H1 (cell line): ENCODE results near the gene LSM3. TPM values are rescaled to one million over a fixed set of nuclear protein-coding genes. Genes with fewer than 3 reads are reported as not detected.

ENCODE experiments used
- BACH1 ChIP-seq: IDR thresholded peaks from 2 replicates; pipeline ENCODE4 v1.6.1; 2012; ENCODE audit warnings: low read length, improper control_type of control experiment
- CBX5 ChIP-seq: fragments of 300-800, 300-1000 bp; sonication (generic); IDR thresholded peaks from 2 replicates; pipeline ENCODE4 v1.7.1; 2016; ENCODE audit warnings: antibody characterized with exemption, low read length, low read depth
- CHD2 ChIP-seq: IDR thresholded peaks from 2 replicates; pipeline ENCODE4 v1.6.1; 2012; ENCODE audit warnings: low read length, improper control_type of control experiment
- CHD7 ChIP-seq: fragments of 300-600 bp; sonication (generic); IDR thresholded peaks from 2 replicates; pipeline ENCODE4 v1.7.1; 2012; ENCODE audit warnings: low read length, moderate library complexity, mild to moderate bottlenecking, inconsistent platforms; ENCODE audit not compliant: insufficient replicate concordance
- CREB1 ChIP-seq: IDR thresholded peaks from 2 replicates; pipeline ENCODE4 v1.6.1; 2012; ENCODE audit warnings: inconsistent platforms
- GABPA ChIP-seq: IDR thresholded peaks from 2 replicates; pipeline ENCODE4 v1.6.1; 2011; ENCODE audit warnings: mild to moderate bottlenecking, low read length, moderate library complexity, borderline replicate concordance; ENCODE audit not compliant: insufficient read depth
- JUN ChIP-seq: IDR thresholded peaks from 2 replicates; pipeline ENCODE4 v1.6.1; 2011; ENCODE audit warnings: low read depth, mild to moderate bottlenecking, improper control_type of control experiment, low read length
- RBBP5 ChIP-seq: IDR thresholded peaks from 2 replicates; pipeline ENCODE4 v1.7.1; 2012; ENCODE audit warnings: low read depth, mild to moderate bottlenecking, inconsistent platforms, low read length, moderate library complexity, borderline replicate concordance
- SRF ChIP-seq: IDR thresholded peaks from 2 replicates; pipeline ENCODE4 v1.6.1; 2011; ENCODE audit warnings: mild to moderate bottlenecking, low read depth, low read length, moderate library complexity
- SUZ12 ChIP-seq: fragments of 200-600 bp; sonication (generic); IDR thresholded peaks from 2 replicates; pipeline ENCODE4 v1.6.1; 2012; ENCODE audit warnings: mild to moderate bottlenecking, inconsistent platforms, low read length, moderate library complexity, mixed read lengths
- TBP ChIP-seq: IDR thresholded peaks from 2 replicates; pipeline ENCODE4 v1.6.1; 2011; ENCODE audit warnings: low read depth, low read length, improper control_type of control experiment
- polyA plus RNA-seq, 7 experiments: library from polyadenylated mRNA; depleted of rRNA in 3 of 7; stranded (reverse) in 5 of 7; unstranded in 2 of 7; fragments of >200 nt in 5 of 7; fragments of 200-250 nt in 2 of 7; gene quantifications; 1 replicate in 5 of 7; 2 replicates in 1 of 7; 4 replicates in 1 of 7; pipeline versions ENCODE4 v1.2.1 to v1.2.3, GENCODE V29; 2011 to 2013; ENCODE audit warnings: missing spikeins in 2 of 7, mixed read lengths in 2 of 7
- total RNA-seq: library from RNA; stranded (reverse); fragmentation: NEBNext Ultra II Directional; extraction: Animal tissue kit (Norgen Biotek cat#: 25700); gene quantifications from 2 replicates; pipeline ENCODE4 v1.2.1, GENCODE V29; 2021

Gene LSM3
- total and polyA plus RNA-seq, 2 of the 8 experiments (the other 6 are each of a cell fraction or from before 2014, with no cell fraction given), result 7.1 to 25.4 TPM

- no peak for TF ChIP-seq CHD7
- TF ChIP-seq CBX5, result no peak
- no peak for TF ChIP-seq GABPA
- no peak for TF ChIP-seq JUN
- TF ChIP-seq BACH1, result no peak
- TF ChIP-seq CREB1, result no peak
- TF ChIP-seq TBP, result no peak
- TF ChIP-seq CHD2, result no peak
- TF ChIP-seq SUZ12, result no peak
- TF ChIP-seq SRF, result no peak
- no peak for TF ChIP-seq RBBP5
These were observed 49.2 kb downstream of the LSM3 start (continued) for GRCh38 chr3:14227856-14228255.
